Chondrocyte (in vitro differentiated cells): ENCODE measurements around the gene RGN. TPM values are rescaled to one million over a fixed set of nuclear protein-coding genes. Genes with fewer than 3 reads are reported as not detected.
A peak's percentile ranks its signal among the peaks of the same experiment; 100 is the strongest.
"Not testable (repeated sequence)": the region's sequence is repeated elsewhere in the genome, so short reads cannot be mapped to it uniquely, and the experiment has no call there.

Source experiments
- DNase-seq: peaks from one replicate; pipeline ENCODE4 v3.0.0; 2021; ENCODE audit warnings: mixed read lengths, low spot score
- H3K27ac Mint-ChIP-seq: one replicate; pipeline ENCODE4 v1.8.0; 2021; ENCODE audit warnings: mild to moderate bottlenecking, moderate library complexity, mixed read lengths; ENCODE audit not compliant: unreplicated experiment
- H3K27me3 Mint-ChIP-seq: 2 replicates; pipeline ENCODE4 v1.8.0; 2021; ENCODE audit warnings: low read depth, mixed read lengths
- H3K36me3 Mint-ChIP-seq: 2 replicates; pipeline ENCODE4 v1.8.0; 2021; ENCODE audit warnings: low read depth, mixed read lengths
- H3K4me1 Mint-ChIP-seq: 2 replicates; pipeline ENCODE4 v1.8.0; 2021; ENCODE audit warnings: low read depth, mild to moderate bottlenecking, mixed read lengths
- H3K4me3 Mint-ChIP-seq: one replicate; pipeline ENCODE4 v1.8.0; 2021; ENCODE audit warnings: mild to moderate bottlenecking, moderate library complexity, mixed read lengths; ENCODE audit not compliant: unreplicated experiment
- H3K9me3 Mint-ChIP-seq: 2 replicates; pipeline ENCODE4 v1.8.0; 2021; ENCODE audit warnings: low read depth, mixed read lengths
- CTCF ChIP-seq: fragments of 200-600 bp; sonication (generic); IDR thresholded peaks from 2 replicates; pipeline ENCODE4 v1.5.0; 2021; ENCODE audit warnings: antibody characterized with exemption, mild to moderate bottlenecking, moderate library complexity
- total RNA-seq: library from RNA; stranded (reverse); gene quantifications from 3 replicates; pipeline ENCODE4 v1.2.1, GENCODE V29; 2021

Gene RGN
- total RNA-seq, 1 donor from 2014 or later: not detected

GRCh38 chrX:47129157-47129898, 51.1 kb downstream of the RGN start:
- peaks cover 4% of the 10 kb centered on the region for H3K9me3 Mint-ChIP-seq
- H3K4me3 Mint-ChIP-seq: peak overlapping the region; percentile 98
- TF ChIP-seq CTCF: no peak
- no peaks in the 10 kb centered on the region for H3K36me3 Mint-ChIP-seq
- no peaks in the 10 kb centered on the region for H3K27me3 Mint-ChIP-seq
- H3K27ac Mint-ChIP-seq: peak overlapping the region; percentile 97
- DNase-seq: no peak
- no peaks in the 10 kb centered on the region for H3K4me1 Mint-ChIP-seq

- no peaks in the 10 kb centered on the region for H3K4me1 Mint-ChIP-seq
- H3K27ac Mint-ChIP-seq: peak overlapping the region; percentile 65
- no peaks in the 10 kb centered on the region for H3K27me3 Mint-ChIP-seq
- peak overlapping the region; percentile 98 for H3K4me3 Mint-ChIP-seq
- peaks cover 4% of the 10 kb centered on the region for H3K9me3 Mint-ChIP-seq
- no peak for TF ChIP-seq CTCF
- H3K36me3 Mint-ChIP-seq: no peaks in the 10 kb centered on the region
- DNase-seq: no peak
Observed at GRCh38 chrX:47129899-47130358, 51.7 kb downstream of the RGN start.

- Mint-ChIP-seq H3K4me3 (no peak overlapping the region), H3K27ac (no peak overlapping the region)
- no peak for TF ChIP-seq CTCF
Observed at GRCh38 chrX:47133493-47133892, 55.2 kb downstream of the RGN start.

GRCh38 chrX:47135650-47136049, 57.4 kb downstream of the RGN start:
- not testable (repeated sequence) for H3K9me3 Mint-ChIP-seq, DNase-seq

More at GRCh38 chrX:47133493-47133892, 55.2 kb downstream of the RGN start:
- H3K4me1 Mint-ChIP-seq: no peaks in the 10 kb centered on the region
- no peaks in the 10 kb centered on the region for H3K9me3 Mint-ChIP-seq
- no peak for DNase-seq
- no peaks in the 10 kb centered on the region for H3K27me3 Mint-ChIP-seq
- no peaks in the 10 kb centered on the region for H3K36me3 Mint-ChIP-seq

GRCh38 chrX:47138171-47138570, 59.9 kb downstream of the RGN start:
- H3K36me3 Mint-ChIP-seq: peaks cover 2% of the 10 kb centered on the region
- no peaks in the 10 kb centered on the region for H3K4me1 Mint-ChIP-seq
- H3K27ac Mint-ChIP-seq: no peak overlapping the region
- no peaks in the 10 kb centered on the region for H3K27me3 Mint-ChIP-seq
- TF ChIP-seq CTCF: no peak
- DNase-seq: no peak
- no peak overlapping the region for H3K4me3 Mint-ChIP-seq
- H3K9me3 Mint-ChIP-seq: no peaks in the 10 kb centered on the region

More at GRCh38 chrX:47135650-47136049, 57.4 kb downstream of the RGN start:
- not testable (repeated sequence) for H3K27ac Mint-ChIP-seq, H3K27me3 Mint-ChIP-seq, H3K36me3 Mint-ChIP-seq, H3K4me1 Mint-ChIP-seq, H3K4me3 Mint-ChIP-seq

Other genes starting within 250 kb of the RGN start
- 18.4 to 18.8 TPM (median 18.6 TPM) in 3 replicates for gene RP2, start 241.4 kb upstream of the RGN start, total RNA-seq
- 8.2 to 11.7 TPM (median 10.6 TPM) in 3 replicates for gene JADE3, start 166.0 kb upstream of the RGN start, total RNA-seq
- gene NDUFB11, start 66.3 kb downstream of the RGN start, total RNA-seq: 60.7 to 65.4 TPM (median 60.8 TPM) in 3 replicates
- 29.0 to 36.3 TPM (median 29.6 TPM) in 3 replicates for gene RBM10, start 66.8 kb downstream of the RGN start, total RNA-seq
- gene UBA1, start 115.4 kb downstream of the RGN start, total RNA-seq: 299 to 312 TPM (median 311 TPM) in 3 replicates
- gene CDK16, start 140.2 kb downstream of the RGN start, total RNA-seq: 172 to 183 TPM (median 179 TPM) in 3 replicates
- gene USP11, start 154.6 kb downstream of the RGN start, total RNA-seq: 151 to 189 TPM (median 157 TPM) in 3 replicates